GM12873 (cell line): Measurements from ENCODE around the gene C17orf100.

Source experiments
- CTCF ChIP-seq: IDR thresholded peaks from 2 replicates; pipeline ENCODE4 v1.5.1; 2012; ENCODE audit warnings: low read depth, mild to moderate bottlenecking, moderate library complexity, low read length, control low read depth; ENCODE audit not compliant: insufficient read depth; ENCODE audit errors: missing control alignments

The C17orf100 gene

GRCh38 chr17:6667516-6667915, 16.0 kb downstream of the C17orf100 start:
- TF ChIP-seq CTCF, result no peak

GRCh38 chr17:6668219-6668618, 16.7 kb downstream of the C17orf100 start:
- TF ChIP-seq CTCF, result no peak

GRCh38 chr17:6668727-6669425, 17.3 kb downstream of the C17orf100 start:
- no peak for TF ChIP-seq CTCF

- no peak for TF ChIP-seq CTCF
Observed at GRCh38 chr17:6669479-6670212, 18.1 kb downstream of the C17orf100 start.

- TF ChIP-seq CTCF, result no peak
Observed at GRCh38 chr17:6670571-6670970, 19.0 kb downstream of the C17orf100 start.

- no peak for TF ChIP-seq CTCF
Observed at GRCh38 chr17:6670999-6671398, 19.4 kb downstream of the C17orf100 start.

- TF ChIP-seq CTCF, result no peak
Observed at GRCh38 chr17:6671431-6671830, 19.9 kb downstream of the C17orf100 start.
